WERI-Rb-1 (cell line): ENCODE measurements around the gene AANAT.

Source experiments
- DNase-seq: peaks from one replicate; pipeline ENCODE4 v3.0.0-alpha.2; 2020
- H3K27ac ChIP-seq: fragments of 250-450 bp; sonication (Bioruptor Pico); 2 replicates; pipeline ENCODE4 v1.5.1; 2020; ENCODE audit warnings: mild to moderate bottlenecking, moderate library complexity
- H3K27me3 ChIP-seq: fragments of 250-450 bp; sonication (Bioruptor Pico); 2 replicates; pipeline ENCODE4 v1.5.1; 2021; ENCODE audit warnings: mild to moderate bottlenecking, low read depth, moderate library complexity; ENCODE audit not compliant: insufficient read depth, severe bottlenecking
- H3K36me3 ChIP-seq: fragments of 250-450 bp; sonication (Bioruptor Pico); 2 replicates; pipeline ENCODE4 v1.5.1; 2020; ENCODE audit warnings: mild to moderate bottlenecking, moderate library complexity
- H3K4me3 ChIP-seq: 2 replicates; pipeline ENCODE4 v1.5.1; 2011; ENCODE audit warnings: low read depth, mild to moderate bottlenecking, control low read depth, low read length
- H3K9me3 ChIP-seq: fragments of 250-450 bp; sonication (Bioruptor Pico); 2 replicates; pipeline ENCODE4 v1.5.1; 2021; ENCODE audit warnings: mild to moderate bottlenecking, moderate library complexity; ENCODE audit not compliant: severe bottlenecking
- CTCF ChIP-seq: IDR thresholded peaks from 2 replicates; pipeline ENCODE4 v1.5.1; 2011; ENCODE audit warnings: low read depth, mild to moderate bottlenecking, control low read depth, inconsistent platforms, low read length

Gene AANAT

GRCh38 chr17:76481071-76481655, 13.8 kb downstream of the AANAT start:
- Histone ChIP-seq H3K4me3 (no peak overlapping the region), H3K27ac (no peak overlapping the region; the same call in 1 of the 2 replicates)

GRCh38 chr17:76484228-76484725, 16.9 kb downstream of the AANAT start:
- no peak overlapping the region for H3K4me3 ChIP-seq
- no peak for TF ChIP-seq CTCF
- no peak for DNase-seq
- H3K9me3 ChIP-seq = no peaks in the 10 kb centered on the region
- H3K36me3 ChIP-seq = no peaks in the 10 kb centered on the region
- H3K27ac ChIP-seq = no peak overlapping the region
- H3K27me3 ChIP-seq = no peaks in the 10 kb centered on the region

More at GRCh38 chr17:76481071-76481655, 13.8 kb downstream of the AANAT start:
- no peak for TF ChIP-seq CTCF
- H3K36me3 ChIP-seq = no peaks in the 10 kb centered on the region
- no peaks in the 10 kb centered on the region for H3K9me3 ChIP-seq
- H3K27me3 ChIP-seq = no peaks in the 10 kb centered on the region
- DNase-seq = no peak

- Histone ChIP-seq H3K9me3 (no peaks in the 10 kb centered on the region), H3K27ac (peak overlapping the region; percentile 35; the same call in 1 of the 2 replicates), H3K27me3 (no peaks in the 10 kb centered on the region), H3K36me3 (no peaks in the 10 kb centered on the region), H3K4me3 (no peak overlapping the region)
- no peak for TF ChIP-seq CTCF
- no peak for DNase-seq
These were observed 18.2 kb downstream of the AANAT start for GRCh38 chr17:76485569-76485968.

GRCh38 chr17:76487451-76488192, 20.2 kb downstream of the AANAT start:
- TF ChIP-seq CTCF = no peak
- H3K4me3 ChIP-seq = no peak overlapping the region
- no peak overlapping the region for H3K27ac ChIP-seq
- H3K36me3 ChIP-seq = no peaks in the 10 kb centered on the region
- no peaks in the 10 kb centered on the region for H3K27me3 ChIP-seq
- H3K9me3 ChIP-seq = no peaks in the 10 kb centered on the region
- DNase-seq = no peak

GRCh38 chr17:76490112-76490710, 22.8 kb downstream of the AANAT start:
- Histone ChIP-seq H3K4me3 (no peak overlapping the region), H3K27ac (no peak overlapping the region), H3K9me3 (no peaks in the 10 kb centered on the region), H3K27me3 (no peaks in the 10 kb centered on the region), H3K36me3 (no peaks in the 10 kb centered on the region)
- DNase-seq = no peak
- TF ChIP-seq CTCF = no peak
